Activated CD8-positive, alpha-beta memory T cell treated with anti-CD3 and anti-CD28 coated beads, Interleukin-2, amount 10 ng/mL, durations not matched to agents 7 days and 5 days (primary cell): Measurements from ENCODE around the gene SLC25A25. TPM values are rescaled to one million over a fixed set of nuclear protein-coding genes. Genes with fewer than 3 reads are reported as not detected.
A peak's percentile ranks its signal among the peaks of the same experiment; 100 is the strongest.
"Not testable (repeated sequence)": the region's sequence is repeated elsewhere in the genome, so short reads cannot be mapped to it uniquely, and the experiment has no call there.

Experiments used
- ATAC-seq: fragments of 150-1000 bp; cut with Tn5 transposase; one replicate; pipeline ENCODE4 v1.10.0; 2021; ENCODE audit warnings: moderate library complexity
- CTCF ChIA-PET: fragments of 350-600 bp; sonication (Branson Sonifier 250); formaldehyde crosslinking; loops from one replicate; lab custom pipeline; 2021; ENCODE audit warnings: antibody characterized with exemption; lab: Charles Lee
- DNase-seq: peaks from one replicate; pipeline ENCODE4 v3.0.0-alpha.2; 2020
- H3K27ac Mint-ChIP-seq: one replicate; pipeline ENCODE4 v1.8.0; 2021; ENCODE audit warnings: mild to moderate bottlenecking, mixed read lengths
- H3K27me3 Mint-ChIP-seq: one replicate; pipeline ENCODE4 v1.8.0; 2021; ENCODE audit warnings: mixed read lengths
- H3K36me3 Mint-ChIP-seq: one replicate; pipeline ENCODE4 v1.8.0; 2021; ENCODE audit warnings: mild to moderate bottlenecking, mixed read lengths
- H3K4me1 Mint-ChIP-seq: one replicate; pipeline ENCODE4 v1.8.0; 2021; ENCODE audit warnings: mixed read lengths
- H3K4me3 Mint-ChIP-seq: one replicate; pipeline ENCODE4 v1.8.0; 2021; ENCODE audit warnings: mild to moderate bottlenecking, moderate library complexity, mixed read lengths
- H3K9me3 Mint-ChIP-seq: one replicate; pipeline ENCODE4 v1.8.0; 2022; ENCODE audit warnings: low read depth, mixed read lengths
- total RNA-seq, 2 experiments: library from RNA; stranded (reverse); gene quantifications; one replicate each; pipeline ENCODE4 v1.2.3, GENCODE V29; 2021

SLC25A25 gene
- total RNA-seq, 2 experiments from 2014 or later, result 16.5 to 18.1 TPM

- CTCF ChIA-PET, result interaction anchor here (0.6 to 21.1 kb wide), 45 partner anchors 9 to 414 kb away, joined by 3 to 347 read pairs (median 6); partner anchors contain the start of genes DPM2, EEIG1, NAIF1 and PIP5KL1
- Mint-ChIP-seq H3K36me3 (peaks cover 8% of the 10 kb centered on the region), H3K27me3 (peaks cover 5% of the 10 kb centered on the region), H3K4me3 (no peak overlapping the region), H3K9me3 (no peaks in the 10 kb centered on the region), H3K4me1 (peaks cover 41% of the 10 kb centered on the region), H3K27ac (peak overlapping the region; percentile 43)
- ATAC-seq (peak; percentile 57), DNase-seq (peak; percentile 81)
These were observed 33.0 kb upstream of the SLC25A25 start for GRCh38 chr9:128034821-128035652.

- not testable (repeated sequence) for H3K4me3 Mint-ChIP-seq, H3K36me3 Mint-ChIP-seq, H3K27me3 Mint-ChIP-seq, H3K9me3 Mint-ChIP-seq, ATAC-seq, DNase-seq, H3K27ac Mint-ChIP-seq
- CTCF ChIA-PET, result interaction anchor here (0.7 to 21.1 kb wide), 10 partner anchors 10 to 115 kb away, joined by 3 to 347 read pairs (median 10); no protein-coding TSS in a partner anchor
- H3K4me1 Mint-ChIP-seq, result peaks cover 33% of the 10 kb centered on the region
These were observed 31.5 kb upstream of the SLC25A25 start for GRCh38 chr9:128036522-128036921.

- H3K27ac Mint-ChIP-seq, H3K4me1 Mint-ChIP-seq, H3K4me3 Mint-ChIP-seq, H3K36me3 Mint-ChIP-seq, H3K27me3 Mint-ChIP-seq, DNase-seq, H3K9me3 Mint-ChIP-seq, ATAC-seq: not testable (repeated sequence)
- CTCF ChIA-PET, result interaction anchor here (21.1 kb wide), 1 partner anchor 96 kb away, joined by 347 read pairs; no protein-coding TSS in a partner anchor
These were observed 27.2 kb upstream of the SLC25A25 start for GRCh38 chr9:128040783-128041182.

DNA sequence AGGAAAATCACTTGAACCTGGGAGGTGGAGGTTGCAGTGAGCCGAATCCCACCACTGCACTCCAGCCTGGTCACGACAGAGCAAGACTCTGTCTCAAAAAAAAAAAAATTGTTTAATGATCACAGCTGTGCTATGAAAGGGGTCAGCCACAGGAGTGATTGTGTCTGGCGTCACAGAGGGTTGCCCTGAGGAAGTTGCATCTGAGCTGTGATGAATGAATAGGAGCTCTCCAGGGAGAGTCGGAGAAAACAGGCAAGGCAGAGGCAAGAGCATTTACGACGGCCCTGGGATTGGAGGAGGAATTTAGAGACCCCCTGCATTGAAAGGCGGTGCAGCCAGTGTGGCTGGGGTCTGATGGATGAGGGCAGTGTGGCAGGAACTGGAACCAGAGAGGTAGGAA lies 26.0 kb upstream of the SLC25A25 start:
- Mint-ChIP-seq H3K4me1 (peaks cover 5% of the 10 kb centered on the region), H3K27ac (no peak overlapping the region), H3K9me3 (no peaks in the 10 kb centered on the region), H3K36me3 (no peaks in the 10 kb centered on the region), H3K27me3 (peaks cover 2% of the 10 kb centered on the region), H3K4me3 (no peak overlapping the region)
- DNase-seq, result no peak
- no peak for ATAC-seq
- CTCF ChIA-PET, result interaction anchor here (0.8 to 21.1 kb wide), 4 partner anchors 18 to 97 kb away, joined by 3 to 347 read pairs (median 4); no protein-coding TSS in a partner anchor

DNA sequence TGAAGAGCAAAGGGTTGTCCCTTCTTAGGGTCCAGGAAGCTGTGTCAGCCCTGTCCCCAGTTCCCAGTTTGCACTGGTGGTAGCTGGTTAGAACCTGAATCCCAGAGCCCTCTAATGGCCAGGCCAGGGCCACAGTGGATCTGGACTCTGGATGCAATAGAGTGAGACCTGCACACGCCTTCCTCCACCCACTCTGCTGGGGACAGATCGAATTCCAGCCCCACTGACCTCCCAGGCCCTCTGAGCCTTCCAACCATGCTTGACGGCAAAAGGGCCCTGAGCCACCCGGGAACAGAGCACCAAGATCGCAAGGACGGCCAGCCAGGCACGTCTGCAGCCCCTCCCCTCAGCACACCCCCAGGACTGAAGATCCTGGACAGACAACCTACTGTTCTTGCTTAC lies 24.6 kb upstream of the SLC25A25 start:
- CTCF ChIA-PET, result interaction anchor here (1.7 to 21.1 kb wide), 3 partner anchors 8 to 99 kb away, joined by 5 to 347 read pairs (median 15); no protein-coding TSS in a partner anchor
- Mint-ChIP-seq H3K27ac (no peak overlapping the region), H3K27me3 (peaks cover 2% of the 10 kb centered on the region), H3K4me3 (no peak overlapping the region), H3K36me3 (no peaks in the 10 kb centered on the region), H3K9me3 (no peaks in the 10 kb centered on the region), H3K4me1 (peaks cover 5% of the 10 kb centered on the region)
- DNase-seq, result no peak
- ATAC-seq, result no peak

DNA sequence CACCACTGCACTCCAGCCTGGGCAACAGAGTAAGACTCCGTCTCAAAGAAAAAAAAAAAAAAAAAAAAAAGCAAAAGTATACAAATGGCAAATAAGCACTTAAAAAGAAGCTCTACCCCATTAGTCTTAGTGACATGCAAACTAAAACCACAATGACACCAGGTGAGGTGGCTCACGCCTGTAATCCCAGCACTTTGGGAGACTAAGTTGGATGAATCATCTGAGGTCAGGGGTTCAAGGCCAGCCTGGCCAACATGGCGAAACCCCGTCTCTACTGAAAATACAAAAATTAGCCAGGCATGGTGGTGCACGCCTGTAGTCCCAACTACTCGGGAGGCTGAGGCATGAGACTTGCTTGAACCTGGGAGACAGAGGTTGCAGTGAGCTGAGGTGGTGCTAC lies 22.6 kb upstream of the SLC25A25 start:
- not testable (repeated sequence) for H3K36me3 Mint-ChIP-seq, H3K4me3 Mint-ChIP-seq, H3K27ac Mint-ChIP-seq, ATAC-seq, DNase-seq, H3K27me3 Mint-ChIP-seq, H3K9me3 Mint-ChIP-seq, H3K4me1 Mint-ChIP-seq
- CTCF ChIA-PET, result interaction anchor here (0.7 to 3.3 kb wide), 6 partner anchors 10 to 102 kb away, joined by 3 to 15 read pairs (median 3); no protein-coding TSS in a partner anchor

DNA sequence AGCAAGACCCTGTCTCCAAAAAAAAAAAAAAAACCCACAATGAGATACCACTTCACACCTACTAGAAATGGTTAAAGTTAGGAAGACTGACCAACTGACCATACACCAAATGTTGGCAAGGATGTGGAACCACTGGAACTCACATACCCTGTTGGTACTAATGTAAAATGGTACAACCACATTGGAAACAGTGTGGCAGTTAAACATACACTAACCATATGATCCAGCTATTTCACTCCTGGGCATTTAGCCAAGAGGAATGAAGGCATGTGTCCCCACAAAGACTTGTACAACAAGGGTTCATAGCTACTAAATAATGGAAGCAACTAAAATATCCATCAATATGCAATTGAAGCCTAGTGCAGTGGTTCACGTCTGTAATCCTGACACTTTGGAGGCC lies 22.2 kb upstream of the SLC25A25 start:
- ATAC-seq, result no peak
- DNase-seq, result no peak
- Mint-ChIP-seq H3K27me3 (peaks cover 2% of the 10 kb centered on the region), H3K4me3 (no peak overlapping the region), H3K36me3 (no peaks in the 10 kb centered on the region), H3K4me1 (peaks cover 7% of the 10 kb centered on the region), H3K9me3 (no peaks in the 10 kb centered on the region), H3K27ac (no peak overlapping the region)
- CTCF ChIA-PET, result interaction anchor here (0.7 to 3.3 kb wide), 6 partner anchors 11 to 107 kb away, joined by 3 to 15 read pairs (median 4); no protein-coding TSS in a partner anchor

- H3K36me3 Mint-ChIP-seq, result no peaks in the 10 kb centered on the region
- CTCF ChIA-PET, result interaction anchor here (0.9 to 2.5 kb wide), 3 partner anchors 13 to 104 kb away, joined by 3 to 11 read pairs (median 3); no protein-coding TSS in a partner anchor
- no peak for DNase-seq
- no peak overlapping the region for H3K27ac Mint-ChIP-seq
- H3K4me3 Mint-ChIP-seq, result no peak overlapping the region
- H3K9me3 Mint-ChIP-seq, result no peaks in the 10 kb centered on the region
- peaks cover 2% of the 10 kb centered on the region for H3K4me1 Mint-ChIP-seq
- no peak for ATAC-seq
- no peaks in the 10 kb centered on the region for H3K27me3 Mint-ChIP-seq
These were observed 20.8 kb upstream of the SLC25A25 start for GRCh38 chr9:128047231-128047630.

DNA sequence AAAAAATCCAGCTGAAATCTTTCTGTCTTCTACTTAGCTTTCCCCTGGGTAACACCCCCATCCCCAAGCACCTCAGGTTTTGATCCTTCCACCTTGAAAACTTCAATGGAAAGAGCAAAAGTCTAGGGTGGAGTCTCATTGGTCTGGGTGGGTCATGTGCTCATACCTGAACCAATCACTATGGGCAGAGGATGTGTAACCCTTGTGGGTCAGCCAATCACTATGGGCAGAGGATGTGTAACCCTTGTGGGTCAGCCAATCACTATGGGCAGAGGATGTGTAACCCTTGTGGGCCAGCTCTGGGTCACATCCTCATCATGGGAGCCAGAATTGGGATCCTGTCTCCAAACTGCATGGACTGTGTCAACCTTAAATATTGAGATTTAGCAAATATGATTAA lies 19.4 kb upstream of the SLC25A25 start:
- Mint-ChIP-seq H3K9me3 (no peaks in the 10 kb centered on the region), H3K4me1 (peaks cover 3% of the 10 kb centered on the region), H3K27me3 (peaks cover 2% of the 10 kb centered on the region), H3K4me3 (no peak overlapping the region), H3K27ac (no peak overlapping the region), H3K36me3 (no peaks in the 10 kb centered on the region)
- CTCF ChIA-PET, result interaction anchor here (0.8 to 1.3 kb wide), 4 partner anchors 14 to 106 kb away, joined by 3 to 6 read pairs (median 4); no protein-coding TSS in a partner anchor
- no peak for DNase-seq
- ATAC-seq, result peak; percentile 73

DNA sequence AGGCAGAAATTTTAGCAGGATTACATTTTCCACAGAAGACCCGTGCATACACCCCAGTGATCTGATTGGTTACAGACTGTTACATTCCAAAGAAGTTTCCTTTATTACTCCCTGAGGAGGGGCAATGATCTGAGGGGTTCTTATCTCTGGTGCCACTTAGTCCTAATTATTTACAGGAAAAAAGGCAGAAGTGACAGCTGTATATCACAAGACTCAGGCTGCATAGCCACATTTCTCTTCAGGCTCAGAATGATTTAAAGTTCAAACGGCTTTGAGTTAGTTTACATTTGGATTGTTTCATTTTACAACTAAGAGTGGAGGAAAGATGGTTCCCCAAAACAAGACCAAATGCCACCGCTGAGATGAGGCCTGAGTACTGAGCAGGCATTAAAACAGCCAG lies 18.2 kb upstream of the SLC25A25 start:
- peaks cover 3% of the 10 kb centered on the region for H3K27me3 Mint-ChIP-seq
- CTCF ChIA-PET, result no interaction called here
- H3K4me1 Mint-ChIP-seq, result peaks cover 3% of the 10 kb centered on the region
- H3K4me3 Mint-ChIP-seq, result no peak overlapping the region
- DNase-seq, result no peak
- no peak for ATAC-seq
- H3K9me3 Mint-ChIP-seq, result no peaks in the 10 kb centered on the region
- H3K36me3 Mint-ChIP-seq, result no peaks in the 10 kb centered on the region
- no peak overlapping the region for H3K27ac Mint-ChIP-seq

- peaks cover 3% of the 10 kb centered on the region for H3K27me3 Mint-ChIP-seq
- no peaks in the 10 kb centered on the region for H3K9me3 Mint-ChIP-seq
- ATAC-seq (no peak), DNase-seq (no peak)
- no peak overlapping the region for H3K27ac Mint-ChIP-seq
- H3K36me3 Mint-ChIP-seq, result no peaks in the 10 kb centered on the region
- CTCF ChIA-PET, result interaction anchor here (0.8 to 1.2 kb wide), 2 partner anchors 65 to 109 kb away, joined by 4 to 5 read pairs; no protein-coding TSS in a partner anchor
- H3K4me1 Mint-ChIP-seq, result peaks cover 3% of the 10 kb centered on the region
- H3K4me3 Mint-ChIP-seq, result no peak overlapping the region
These were observed 15.9 kb upstream of the SLC25A25 start for GRCh38 chr9:128051932-128052709.

GRCh38 chr9:128053560-128053959 lies 14.5 kb upstream of the SLC25A25 start:
- Mint-ChIP-seq H3K4me3 (no peak overlapping the region), H3K4me1 (peaks cover 3% of the 10 kb centered on the region), H3K27me3 (peaks cover 3% of the 10 kb centered on the region), H3K27ac (no peak overlapping the region), H3K36me3 (no peaks in the 10 kb centered on the region), H3K9me3 (no peaks in the 10 kb centered on the region)
- ATAC-seq (no peak), DNase-seq (no peak)
- CTCF ChIA-PET, result no interaction called here

DNA sequence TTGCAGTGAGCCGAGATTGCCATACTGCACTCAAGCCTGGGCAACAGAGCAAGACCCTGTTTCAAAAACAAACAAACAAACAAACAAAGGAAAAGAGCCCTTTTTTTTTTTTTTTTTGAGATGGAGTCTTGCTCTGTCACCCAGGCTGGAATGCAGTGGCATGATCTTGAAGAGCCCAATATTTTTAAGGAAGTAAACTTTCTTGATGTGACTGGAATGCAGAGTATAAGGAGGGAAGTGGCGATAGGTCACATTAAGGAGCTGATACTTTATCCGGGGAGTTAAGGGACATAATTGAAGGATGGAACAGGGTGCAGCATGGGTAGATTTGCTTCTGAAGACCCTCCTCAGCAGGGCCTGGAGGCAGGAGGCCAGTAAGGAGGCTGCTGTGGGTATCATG lies 13.9 kb upstream of the SLC25A25 start:
- H3K27me3 Mint-ChIP-seq, result peaks cover 3% of the 10 kb centered on the region
- ATAC-seq, result no peak
- H3K36me3 Mint-ChIP-seq, result no peaks in the 10 kb centered on the region
- peaks cover 2% of the 10 kb centered on the region for H3K4me1 Mint-ChIP-seq
- H3K27ac Mint-ChIP-seq, result no peak overlapping the region
- CTCF ChIA-PET, result interaction anchor here (0.7 kb wide), 1 partner anchor 64 kb away, joined by 3 read pairs; no protein-coding TSS in a partner anchor
- no peak overlapping the region for H3K4me3 Mint-ChIP-seq
- H3K9me3 Mint-ChIP-seq, result no peaks in the 10 kb centered on the region
- no peak for DNase-seq
